Iris pigment epithelial cell (primary cell): Measurements from ENCODE around the gene AGAP1.
A peak's percentile ranks its signal among the peaks of the same experiment; 100 is the strongest.

Source experiments
- DNase-seq: peaks from one replicate; pipeline ENCODE4 v3.0.0-alpha.2; 2011; ENCODE audit warnings: low read depth

AGAP1 gene

DNA sequence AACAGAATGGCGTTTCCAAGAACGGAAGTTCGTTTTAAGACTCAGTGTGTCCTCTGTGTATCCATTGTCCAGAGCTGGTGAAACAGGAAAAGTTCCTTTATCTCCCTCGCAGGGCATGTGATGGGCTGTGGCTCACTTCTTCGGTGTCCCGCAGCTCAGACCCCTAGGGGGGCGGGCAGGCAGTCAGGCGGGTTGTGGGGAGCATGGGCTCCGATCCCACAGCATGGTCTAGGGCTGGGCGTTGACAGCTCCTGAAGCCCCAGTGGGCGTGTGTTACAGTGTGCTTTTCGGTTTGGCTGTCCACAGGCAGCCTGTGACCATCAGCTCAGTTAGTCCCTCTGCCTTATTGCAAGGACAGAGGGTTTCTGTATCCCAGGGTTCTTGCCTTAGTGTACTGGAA is 319.6 kb downstream of the AGAP1 start:
- DNase-seq = no peak

DNA sequence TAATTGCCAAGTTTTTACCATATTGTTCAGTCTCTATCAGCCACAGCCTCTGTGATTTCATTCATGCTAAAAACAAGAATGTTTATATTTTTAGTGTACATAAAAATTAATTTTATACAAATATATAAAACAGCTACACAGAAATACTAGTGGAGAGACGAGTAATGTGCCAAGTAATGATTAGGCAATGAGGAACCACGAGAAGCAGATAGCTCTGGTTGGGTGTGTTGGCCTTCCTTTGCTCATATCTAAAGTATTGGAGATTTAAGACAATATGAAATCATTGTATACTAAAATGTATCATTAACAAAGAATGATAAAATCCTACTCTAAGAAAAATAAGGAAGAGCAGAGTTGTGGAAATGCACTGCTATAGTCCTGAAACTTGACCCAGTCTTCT is 326.7 kb downstream of the AGAP1 start:
- peak; percentile 49 for DNase-seq

DNA sequence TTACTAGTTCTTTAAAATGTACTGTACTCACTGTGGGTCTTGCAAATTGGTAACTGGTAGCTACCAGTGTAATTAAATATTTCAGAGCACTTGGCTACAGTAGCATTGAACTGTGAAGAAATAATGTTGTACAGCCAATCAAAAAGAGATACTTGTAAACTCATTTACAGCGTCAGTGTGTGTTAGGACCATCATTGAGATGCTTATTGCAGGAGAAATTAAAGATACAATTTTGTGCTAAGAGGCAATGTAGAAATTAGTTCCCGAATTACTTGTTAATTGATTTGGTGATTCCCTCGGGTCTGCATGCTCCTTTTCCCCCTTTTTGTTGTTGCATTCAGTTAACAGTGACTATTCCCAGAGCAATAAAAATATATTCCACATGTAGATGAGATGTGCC is 330.5 kb downstream of the AGAP1 start:
- DNase-seq = no peak

DNA sequence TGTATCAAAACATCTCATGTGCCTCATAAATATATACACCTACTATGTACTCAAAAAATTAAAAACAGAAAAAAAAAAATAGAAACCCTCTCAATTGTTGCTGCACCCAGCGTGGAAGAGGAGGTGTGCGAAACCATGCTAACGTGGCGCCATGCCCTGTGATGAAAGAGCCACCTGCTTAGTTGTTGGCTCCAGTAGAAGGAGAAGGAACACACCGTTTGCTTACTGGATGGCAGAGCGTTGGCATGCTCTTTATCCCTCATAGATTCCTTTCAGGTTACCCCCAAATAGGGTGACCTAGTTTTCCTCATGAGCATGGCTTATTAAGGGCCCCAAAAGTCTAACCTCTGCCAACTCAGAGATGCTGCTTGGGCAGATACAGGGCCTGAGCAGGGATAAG is 332.1 kb downstream of the AGAP1 start:
- DNase-seq = no peak

DNA sequence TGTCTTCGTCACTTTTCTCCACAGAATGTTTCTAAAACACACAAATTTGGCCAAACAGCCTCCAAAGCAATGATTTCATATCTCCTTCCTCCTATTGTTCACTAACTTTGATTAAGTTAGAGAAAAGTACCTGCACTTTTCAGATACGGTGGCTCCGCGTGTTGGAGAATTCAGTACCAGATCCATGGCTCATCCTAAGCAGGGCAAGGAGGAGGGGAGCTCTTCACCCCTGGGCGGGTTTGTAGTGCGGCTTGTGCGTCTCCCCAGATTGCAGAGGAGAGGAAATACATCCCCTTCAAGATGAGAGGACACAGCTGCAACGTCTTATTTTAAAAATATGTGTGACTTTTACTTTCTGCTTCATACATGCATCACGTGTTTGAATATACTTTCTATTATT is 333.0 kb downstream of the AGAP1 start:
- DNase-seq = no peak

DNA sequence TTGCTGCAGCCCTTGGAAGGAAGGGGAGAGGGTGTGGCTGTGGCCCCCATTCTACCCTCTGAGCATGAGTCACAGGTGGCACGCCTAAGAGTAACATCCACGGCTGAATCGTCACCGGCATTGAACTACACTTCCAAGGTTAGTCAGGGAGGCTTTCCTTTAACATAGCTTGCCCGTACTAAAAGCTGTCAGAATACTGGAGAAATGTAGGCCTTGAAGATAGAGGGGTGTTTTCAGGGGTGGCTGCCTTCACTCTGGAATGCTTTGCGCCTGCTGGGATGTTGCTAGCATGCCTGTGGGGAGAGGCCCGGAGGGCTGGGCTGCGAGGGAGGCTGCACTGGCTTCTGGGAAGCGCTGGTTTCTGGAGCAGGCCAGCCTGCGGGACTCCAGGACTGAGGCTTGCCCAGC is 333.7 kb downstream of the AGAP1 start:
- peak; percentile 83 for DNase-seq

DNA sequence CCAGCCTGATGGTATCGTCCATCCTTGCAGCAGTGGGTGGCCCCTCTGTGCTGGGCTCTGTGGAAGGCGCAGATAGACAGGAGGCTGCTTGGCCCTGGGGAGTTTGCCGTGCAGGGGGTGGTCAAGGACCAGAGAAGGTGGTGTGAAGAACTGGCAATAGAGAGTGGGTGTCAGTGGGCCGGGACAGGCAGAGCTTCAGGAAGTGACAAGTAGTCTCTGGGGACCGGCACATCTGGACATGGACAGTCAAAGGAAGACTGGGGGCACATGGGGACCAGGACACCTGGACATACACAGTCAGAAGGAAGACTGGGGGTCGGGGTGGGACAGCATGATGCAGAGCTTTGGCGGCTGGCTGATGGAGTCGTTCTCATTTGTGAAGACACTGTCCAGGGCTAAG is 335.9 kb downstream of the AGAP1 start:
- no peak for DNase-seq

DNA sequence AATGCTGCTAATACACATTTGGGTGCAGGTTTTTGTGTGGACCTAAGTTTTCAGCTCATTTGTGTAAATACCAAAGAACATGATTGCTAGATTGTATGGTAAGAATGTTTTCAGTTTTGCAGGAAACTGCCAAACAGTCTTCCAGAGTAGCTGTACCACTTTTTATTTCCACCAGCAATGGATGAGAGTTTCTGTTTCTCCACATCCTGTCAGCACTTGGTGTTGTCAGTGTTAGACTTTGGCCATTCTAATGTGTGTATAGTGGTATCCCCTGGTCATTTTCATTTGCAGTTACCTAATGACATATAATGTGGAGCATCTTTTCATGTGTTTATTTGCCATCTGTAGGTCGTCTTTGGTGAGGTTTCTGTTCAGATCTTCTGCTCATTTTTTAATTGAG is 337.9 kb downstream of the AGAP1 start:
- no peak for DNase-seq

DNA sequence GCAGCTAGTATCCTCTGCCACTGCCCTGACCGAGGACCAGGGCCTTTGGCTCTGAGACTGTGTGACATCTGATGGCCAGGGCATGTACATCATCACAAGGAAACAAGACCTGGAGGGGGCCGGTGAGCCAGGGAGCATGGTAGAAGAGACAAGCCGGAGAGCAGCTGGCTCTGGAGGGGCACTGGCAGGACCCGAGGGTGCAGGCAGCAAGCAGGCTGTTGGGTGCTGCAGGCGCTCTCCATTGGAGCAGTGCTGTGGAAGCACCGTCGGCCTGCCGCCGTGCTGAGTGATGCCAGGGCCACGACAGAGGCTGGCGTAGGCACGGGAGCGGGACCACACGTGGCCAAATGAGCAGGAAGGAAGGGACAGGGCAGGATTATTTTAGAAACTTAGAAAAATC is 339.1 kb downstream of the AGAP1 start:
- DNase-seq = no peak

DNA sequence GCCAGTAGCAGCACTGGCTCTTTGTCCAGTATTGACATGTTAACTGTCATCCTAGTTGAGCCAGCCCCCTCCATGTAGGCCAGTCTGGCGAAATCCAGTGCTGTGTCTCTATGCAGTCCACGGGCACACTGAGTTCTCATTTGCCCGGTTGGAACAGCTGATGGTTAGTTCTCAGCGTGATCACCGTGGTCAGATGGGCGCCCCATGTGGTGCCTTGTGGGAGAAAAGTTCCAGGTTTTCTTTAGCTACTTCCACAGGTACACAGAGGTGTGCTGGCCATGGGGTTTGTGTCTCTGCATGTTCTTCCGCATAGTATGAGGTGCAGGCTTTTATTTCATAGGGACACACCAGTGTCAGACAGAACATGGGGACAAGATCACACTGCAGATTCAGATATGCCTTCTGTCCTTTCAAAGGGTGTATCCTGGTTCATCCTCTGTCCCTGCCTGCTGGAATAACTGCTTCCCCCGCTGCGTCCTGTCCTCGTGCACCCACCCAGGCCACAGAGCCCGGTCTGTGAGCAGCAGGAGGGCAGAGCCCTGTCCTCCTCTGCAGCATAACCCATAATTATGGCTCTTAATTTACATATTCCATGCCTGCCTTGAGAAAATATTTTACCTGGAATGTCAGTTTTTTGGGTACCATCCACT is 340.3 kb downstream of the AGAP1 start:
- DNase-seq = no peak

DNA sequence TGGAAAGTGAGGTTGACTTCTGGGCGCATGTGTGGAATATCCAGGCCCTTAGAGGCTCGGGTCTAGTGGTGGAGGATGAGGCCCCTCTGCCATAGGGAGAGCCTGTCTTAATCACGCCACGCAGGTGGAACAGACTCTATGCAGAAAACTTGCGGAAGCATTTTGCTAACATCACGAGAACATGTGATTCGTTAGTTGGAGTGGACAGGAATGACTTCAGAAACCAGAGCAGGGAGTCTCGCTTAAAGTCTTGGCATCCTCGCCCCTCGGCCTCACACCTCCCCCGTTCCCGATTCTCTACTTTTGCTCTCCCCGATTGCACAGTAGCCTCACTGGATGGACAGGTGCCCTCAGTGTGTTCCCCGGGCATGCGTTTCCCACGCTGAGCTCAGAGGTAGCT is 340.9 kb downstream of the AGAP1 start:
- DNase-seq = no peak

DNA sequence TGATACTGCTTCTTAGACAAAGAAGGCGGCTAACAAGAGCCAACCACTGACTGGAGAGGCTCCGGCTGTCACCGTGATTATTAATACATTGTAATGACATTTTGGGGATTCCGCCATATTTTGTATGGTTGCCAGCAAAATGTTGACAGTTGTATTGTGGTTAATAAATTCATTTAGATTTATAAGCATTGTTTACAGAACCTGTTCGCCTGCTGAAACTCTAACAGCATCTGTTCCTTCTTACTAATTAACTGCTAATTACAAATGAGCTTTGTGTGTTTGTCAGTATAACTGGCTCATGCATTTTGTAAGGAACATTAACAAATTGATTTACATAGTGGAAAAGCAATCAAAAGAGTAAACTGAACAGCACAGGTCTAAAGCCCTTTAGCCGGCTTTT is 342.0 kb downstream of the AGAP1 start:
- no peak for DNase-seq

DNA sequence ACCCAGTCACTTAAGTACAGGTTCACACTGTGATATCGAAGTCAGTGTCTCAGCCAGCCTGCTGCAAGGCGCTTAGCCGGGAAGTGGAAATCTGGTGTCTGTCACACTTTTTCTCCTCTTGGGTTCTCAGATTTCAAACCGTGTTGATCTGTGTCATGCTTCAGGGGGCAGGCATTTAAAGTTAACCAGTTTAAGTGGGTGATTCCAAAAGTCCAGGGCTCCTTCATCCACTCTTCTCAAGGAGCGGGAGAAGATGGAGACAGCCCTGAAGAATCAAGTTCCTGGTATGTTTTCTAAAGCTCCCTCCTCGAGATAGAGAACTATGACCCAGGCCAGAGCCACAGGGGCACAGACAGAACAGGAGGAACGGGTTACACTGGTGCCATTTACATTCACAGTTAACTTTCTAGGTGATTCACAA is 342.7 kb downstream of the AGAP1 start:
- no peak for DNase-seq

DNA sequence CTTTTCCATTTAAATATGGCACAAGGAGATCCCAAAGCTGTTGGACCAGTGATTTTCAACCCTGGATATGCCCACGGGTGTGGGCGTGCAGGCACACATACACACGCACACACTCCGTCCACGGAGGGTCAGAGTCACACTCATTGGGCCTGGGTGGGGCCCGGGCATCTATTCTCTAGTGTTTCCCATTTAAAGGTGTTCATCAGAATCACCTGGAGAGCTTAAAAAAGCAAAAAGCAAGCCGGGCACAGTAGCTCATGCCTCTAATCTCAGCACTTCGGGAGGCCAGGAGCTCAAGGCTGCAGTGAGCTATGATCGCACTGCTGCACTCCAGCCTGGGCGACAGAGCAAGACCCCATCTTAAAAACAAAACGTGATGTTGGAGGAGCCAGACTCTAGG is 345.4 kb downstream of the AGAP1 start:
- no peak for DNase-seq

DNA sequence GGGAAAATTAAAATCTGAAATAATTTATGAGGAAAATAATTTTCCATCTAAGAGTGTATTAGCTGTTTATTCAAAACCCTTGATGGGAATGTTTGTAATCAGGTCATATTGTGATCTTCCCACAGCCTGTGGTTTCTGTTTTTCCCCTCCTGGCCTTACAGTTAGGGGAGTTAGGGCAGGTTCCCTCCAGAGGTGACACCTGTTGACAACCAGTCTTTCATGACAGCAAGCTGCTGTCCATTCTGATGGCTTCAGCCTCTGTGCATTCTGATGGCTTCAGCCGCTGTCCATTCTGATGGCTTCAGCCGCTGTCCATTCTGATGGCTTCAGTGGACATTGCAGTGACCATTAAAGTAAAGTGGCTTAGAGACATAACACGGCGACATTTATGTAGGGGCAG is 346.1 kb downstream of the AGAP1 start:
- no peak for DNase-seq

DNA sequence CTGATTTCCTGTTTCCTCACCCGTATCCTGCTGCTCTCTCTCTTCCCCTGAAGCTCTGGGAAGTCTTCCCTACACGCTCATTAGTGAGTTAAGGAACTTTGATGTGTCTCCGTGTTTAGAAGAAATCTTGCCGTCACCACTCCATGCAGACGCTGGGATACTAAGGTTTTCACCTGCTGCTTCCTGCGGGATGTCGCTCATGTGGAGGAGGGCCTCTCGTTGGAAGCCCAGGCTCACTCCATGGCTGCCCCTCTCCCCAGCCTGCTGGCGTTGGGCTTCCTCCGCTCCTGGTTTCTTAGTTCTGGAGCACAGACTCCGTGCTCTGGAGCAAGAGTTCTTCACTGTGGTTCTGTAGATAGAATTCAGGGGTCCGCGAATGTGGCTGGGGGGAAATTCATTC is 348.0 kb downstream of the AGAP1 start:
- no peak for DNase-seq

DNA sequence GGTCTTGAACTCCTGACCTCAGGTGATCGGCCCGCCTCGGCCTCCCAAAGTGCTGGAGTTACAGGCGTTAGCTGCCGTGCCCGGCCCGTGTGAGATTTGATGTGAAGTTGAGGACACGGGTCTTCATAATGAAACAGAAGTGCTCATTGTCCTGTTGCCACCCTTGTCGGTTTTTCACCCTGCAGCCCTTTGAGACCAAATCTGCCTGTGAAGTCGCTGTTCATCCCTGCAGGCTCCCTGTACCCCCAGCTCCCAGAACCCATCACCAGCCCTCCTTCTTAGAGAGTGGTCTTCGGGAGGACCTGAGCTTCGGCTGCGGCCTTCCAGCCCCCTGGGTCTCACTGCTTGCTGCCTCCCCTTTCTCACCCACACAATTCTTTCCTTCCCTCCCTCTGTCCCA is 349.1 kb downstream of the AGAP1 start:
- no peak for DNase-seq

DNA sequence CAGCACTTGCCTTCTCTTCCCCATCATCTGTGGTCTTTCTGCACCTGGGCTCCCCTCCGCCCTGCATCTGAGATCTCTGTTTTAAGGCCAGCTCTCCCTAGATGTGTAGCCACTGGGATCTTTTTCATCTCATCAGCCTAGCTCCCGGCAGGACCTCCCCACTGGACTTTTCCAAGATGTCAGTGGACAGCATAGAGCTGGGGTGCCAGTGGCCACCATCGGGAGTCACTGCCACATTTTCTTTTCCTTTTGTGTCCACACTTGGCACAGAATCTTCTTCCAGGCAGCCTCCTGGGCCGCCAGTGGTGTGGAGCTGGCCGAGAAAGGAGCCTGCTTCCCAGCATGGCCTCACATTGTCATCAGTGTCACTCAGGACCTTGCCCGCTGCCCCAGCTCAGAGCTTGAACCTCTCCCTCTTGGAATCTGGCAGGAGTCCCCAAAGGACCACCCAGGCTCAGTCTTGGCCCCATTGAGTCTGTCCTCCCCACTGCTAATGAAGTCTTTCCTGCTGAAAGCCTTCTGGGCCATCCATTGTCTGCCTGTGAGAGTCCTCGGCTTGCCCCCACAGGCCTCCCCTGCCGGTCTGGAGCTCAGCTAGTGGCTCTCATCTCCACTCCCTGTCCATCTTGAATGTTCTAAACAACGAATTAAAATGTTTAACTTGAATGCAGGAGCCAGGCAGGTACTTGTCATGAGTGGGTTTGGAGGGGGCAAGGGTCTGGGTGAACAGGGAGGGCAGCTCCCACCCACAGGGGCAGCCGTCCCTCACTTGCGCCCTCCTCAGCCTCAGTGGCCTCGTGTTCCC is 349.9 kb downstream of the AGAP1 start:
- DNase-seq = no peak

DNA sequence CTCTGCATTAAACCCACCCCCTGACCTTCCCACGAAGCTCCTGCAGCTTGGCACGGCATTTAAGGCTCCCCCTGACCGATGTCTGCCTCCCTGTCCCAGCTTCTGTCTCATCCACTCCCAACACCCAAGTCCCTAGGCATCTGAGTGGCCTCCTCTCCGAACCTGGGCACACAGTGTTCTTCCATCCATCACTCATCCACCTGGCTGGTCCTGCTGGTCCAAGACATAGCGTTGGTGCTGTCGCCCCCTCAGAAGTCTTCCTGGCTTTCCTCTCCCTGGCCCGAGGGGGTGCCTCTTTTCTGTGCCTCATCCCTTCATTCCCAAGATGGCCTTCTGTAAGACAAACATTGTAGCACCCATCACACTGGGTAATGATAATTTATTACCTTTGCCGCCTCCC is 350.7 kb downstream of the AGAP1 start:
- no peak for DNase-seq

DNA sequence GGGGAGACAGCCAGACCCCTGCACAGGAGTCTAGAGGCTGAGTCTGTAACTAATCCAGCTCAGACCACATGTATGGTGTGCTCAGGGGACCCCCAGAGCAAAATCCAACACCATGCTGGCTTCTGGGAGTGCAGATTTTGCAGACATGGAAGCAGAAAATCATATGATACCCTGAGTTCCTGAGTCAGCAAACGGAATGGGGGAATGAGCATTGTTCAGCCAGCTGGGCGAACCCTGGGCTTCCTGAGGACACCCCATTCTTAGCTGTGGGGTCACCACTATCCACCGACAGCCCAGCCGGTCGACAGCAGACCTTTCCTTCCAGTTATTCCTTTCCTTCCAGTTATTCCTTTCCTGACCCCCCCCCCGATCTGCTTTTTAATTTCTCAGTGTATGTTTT is 351.4 kb downstream of the AGAP1 start:
- DNase-seq = no peak

DNA sequence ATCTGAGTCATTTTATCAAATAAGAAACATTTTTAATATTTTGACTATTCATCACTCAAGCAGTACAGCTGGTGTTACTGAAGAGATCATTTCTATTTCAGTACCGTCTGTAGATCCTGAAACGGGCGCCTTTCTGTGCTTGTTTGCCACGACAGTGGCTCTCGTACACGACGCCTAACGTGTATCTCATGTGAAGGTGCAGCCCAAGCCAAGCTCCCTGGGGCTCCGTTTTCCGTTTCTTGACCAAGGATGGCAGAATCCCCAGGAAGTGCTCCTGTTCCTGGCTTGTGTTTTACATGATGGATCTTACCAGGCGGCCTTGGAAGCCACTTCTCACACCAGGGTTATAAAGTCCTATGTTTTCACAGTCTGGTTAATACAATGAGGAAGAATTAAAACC is 353.7 kb downstream of the AGAP1 start:
- no peak for DNase-seq

DNA sequence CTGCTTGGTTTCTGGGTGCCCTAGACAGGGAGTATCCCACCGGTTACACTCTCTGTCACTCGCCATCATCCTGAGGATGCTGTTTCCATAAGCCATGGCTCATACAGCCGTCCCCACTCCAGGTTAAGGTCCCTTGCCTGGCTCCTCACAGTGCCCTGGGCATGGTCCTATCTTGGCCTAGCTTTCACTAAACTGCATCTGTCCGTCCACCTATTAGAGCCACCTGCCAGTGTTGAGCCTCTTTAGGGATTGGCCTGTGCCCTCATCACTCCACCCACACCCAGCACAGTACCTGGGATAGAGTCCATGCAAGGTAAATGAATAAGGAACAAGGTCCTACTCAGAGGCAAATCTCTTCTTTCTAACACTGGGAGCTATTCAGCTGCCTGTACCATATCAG is 354.2 kb downstream of the AGAP1 start:
- no peak for DNase-seq

DNA sequence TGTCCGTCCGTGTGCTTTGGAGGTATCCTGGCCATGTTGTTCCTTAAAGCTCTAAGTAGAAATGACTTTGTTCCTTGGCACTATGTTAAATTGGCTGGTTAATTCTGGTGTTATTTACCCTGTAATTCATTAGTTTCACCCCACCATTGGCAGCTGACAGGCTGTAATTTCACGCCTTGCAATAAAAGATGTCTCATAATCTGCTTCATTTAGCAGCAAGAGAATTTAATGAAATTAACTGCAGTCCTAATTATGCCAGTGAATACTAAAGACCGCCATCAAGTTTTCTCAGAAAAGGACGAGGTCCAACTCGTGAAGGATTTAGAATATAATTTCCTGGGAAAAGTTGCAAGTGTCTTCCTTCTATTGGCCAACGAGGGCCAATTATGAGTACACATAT is 355.1 kb downstream of the AGAP1 start:
- DNase-seq = no peak

DNA sequence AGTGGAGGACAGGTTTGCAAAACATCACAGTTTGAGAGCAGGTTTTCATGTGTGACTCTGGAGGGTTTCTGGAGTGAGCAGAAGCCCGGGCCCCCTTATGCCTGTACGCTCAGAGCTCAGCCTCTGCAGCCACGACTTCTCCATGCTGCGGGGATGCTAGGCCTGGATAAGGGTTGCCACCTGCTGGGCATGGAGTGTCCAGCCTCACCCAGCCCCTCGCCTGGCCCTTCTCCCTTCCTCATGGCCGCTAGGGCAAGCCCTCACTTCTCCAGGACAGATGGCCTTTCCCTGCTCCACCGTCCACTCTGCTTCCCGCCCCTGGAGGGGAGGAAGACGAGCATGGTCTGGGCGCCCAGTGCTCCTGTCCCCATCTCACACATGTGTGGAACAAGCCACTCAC is 355.6 kb downstream of the AGAP1 start:
- no peak for DNase-seq
